GM21723 (cell line): ENCODE data around the gene HTR3A.

Source experiments
- ATAC-seq: cut with Tn5 transposase; IDR thresholded peaks from one replicate; pipeline ENCODE4 v1.9.1; 2021; ENCODE audit warnings: mild to moderate bottlenecking, moderate library complexity; ENCODE audit not compliant: unreplicated experiment

HTR3A gene

DNA sequence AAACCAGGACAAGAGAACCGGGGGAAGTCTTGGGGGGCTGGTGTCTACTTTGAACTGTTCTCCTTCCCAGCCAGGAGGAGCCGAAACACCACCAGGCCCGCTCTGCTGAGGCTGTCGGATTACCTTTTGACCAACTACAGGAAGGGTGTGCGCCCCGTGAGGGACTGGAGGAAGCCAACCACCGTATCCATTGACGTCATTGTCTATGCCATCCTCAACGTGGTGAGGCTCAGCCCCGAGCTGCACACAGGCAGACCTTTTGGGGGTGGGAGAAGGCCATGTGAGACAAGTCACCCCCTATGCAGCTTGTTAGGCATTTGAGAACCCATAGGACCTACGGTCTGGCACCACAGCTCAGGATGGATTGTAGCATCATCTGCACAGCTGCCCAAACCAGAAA is 2.8 kb downstream of the HTR3A start:
- ATAC-seq: no peak

DNA sequence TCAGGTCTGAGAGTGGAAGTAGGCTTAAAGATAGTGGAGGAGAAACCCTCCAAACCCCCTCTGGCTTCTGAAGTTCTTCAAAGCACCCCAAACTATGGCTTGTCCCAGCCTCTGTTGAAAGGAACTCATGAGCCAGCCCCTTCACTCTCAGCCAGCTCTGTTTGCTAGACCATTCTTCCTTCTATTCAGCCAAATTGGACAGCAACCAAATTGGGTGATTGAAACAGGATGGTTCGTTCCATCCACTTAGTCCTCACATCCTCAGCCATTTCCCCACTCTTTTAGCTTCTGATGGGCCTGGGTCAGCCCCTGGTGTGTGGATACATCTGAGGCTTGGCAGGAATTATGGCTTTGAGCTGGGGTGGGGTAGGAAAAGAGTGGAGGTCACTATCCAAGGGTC is 4.5 kb downstream of the HTR3A start:
- no peak for ATAC-seq

DNA sequence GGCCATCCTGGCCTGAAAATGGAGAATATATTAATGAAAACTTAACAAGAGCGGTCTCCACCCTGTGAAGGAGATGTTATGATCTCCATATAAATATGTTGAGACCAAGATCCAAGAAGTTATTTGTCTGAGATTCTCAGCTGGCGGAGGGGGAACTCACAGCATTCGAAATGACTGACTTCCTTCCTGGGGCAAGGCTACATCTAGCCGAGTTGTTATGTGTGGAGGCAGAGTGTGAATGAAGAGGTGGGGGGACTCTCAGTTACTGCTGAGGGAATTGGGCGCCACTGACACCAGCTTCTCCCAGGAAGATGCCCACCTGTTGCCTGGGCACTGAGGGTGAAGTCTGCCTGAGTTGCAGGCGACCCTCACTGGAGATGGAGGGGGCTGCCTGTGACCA is 5.9 kb downstream of the HTR3A start:
- no peak for ATAC-seq

DNA sequence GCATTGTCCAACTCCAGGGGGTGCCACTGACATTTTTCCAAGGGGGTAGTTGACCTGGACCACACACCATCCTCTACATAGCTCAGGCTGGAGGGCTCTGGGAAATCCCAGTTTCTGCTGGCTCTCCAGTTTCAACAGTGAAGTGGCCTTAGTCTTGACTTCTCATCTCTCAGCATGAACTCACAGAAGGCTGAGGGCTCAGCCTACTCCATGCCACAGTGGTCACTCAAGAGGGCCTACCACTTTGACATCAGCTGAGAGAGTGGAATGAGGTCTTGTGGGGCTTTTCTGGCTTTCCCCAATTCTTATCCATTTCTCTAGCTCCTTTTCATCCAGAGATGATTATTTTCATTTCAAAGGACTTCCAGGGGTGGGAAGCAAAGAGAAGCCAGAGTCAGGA is 7.4 kb downstream of the HTR3A start:
- ATAC-seq: no peak

DNA sequence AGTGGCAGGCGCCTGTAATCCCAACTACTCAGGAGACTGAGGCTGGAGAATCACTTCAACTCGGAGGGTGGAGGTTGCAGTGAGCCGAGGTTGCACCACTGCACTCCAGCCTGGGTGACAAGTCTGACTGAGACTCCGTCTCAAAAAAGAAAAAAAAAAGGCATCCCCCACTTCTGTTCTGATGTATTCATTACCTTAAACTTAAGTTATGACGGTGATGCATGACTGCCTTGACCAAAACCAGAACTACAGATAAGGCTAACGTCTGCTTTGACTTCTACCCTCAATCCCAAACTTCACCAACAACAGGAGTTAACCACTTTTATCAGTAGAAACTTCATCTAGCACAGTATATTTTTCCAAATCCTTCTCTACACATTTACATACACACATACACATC is 9.9 kb downstream of the HTR3A start:
- no peak for ATAC-seq

DNA sequence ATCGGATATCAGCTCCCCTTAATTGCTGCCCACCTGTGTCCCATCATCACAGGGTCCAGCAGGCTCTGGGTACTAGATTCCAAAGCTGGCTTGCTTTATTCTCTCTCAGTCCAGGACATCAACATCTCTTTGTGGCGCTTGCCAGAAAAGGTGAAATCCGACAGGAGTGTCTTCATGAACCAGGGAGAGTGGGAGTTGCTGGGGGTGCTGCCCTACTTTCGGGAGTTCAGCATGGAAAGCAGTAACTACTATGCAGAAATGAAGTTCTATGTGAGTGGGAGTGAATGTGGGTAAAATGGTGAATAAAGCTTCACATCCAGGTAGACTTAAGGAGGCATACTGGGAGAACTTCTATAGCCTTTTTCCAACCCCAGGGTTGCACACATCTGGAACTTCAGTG is 11.0 kb downstream of the HTR3A start:
- ATAC-seq: no peak

DNA sequence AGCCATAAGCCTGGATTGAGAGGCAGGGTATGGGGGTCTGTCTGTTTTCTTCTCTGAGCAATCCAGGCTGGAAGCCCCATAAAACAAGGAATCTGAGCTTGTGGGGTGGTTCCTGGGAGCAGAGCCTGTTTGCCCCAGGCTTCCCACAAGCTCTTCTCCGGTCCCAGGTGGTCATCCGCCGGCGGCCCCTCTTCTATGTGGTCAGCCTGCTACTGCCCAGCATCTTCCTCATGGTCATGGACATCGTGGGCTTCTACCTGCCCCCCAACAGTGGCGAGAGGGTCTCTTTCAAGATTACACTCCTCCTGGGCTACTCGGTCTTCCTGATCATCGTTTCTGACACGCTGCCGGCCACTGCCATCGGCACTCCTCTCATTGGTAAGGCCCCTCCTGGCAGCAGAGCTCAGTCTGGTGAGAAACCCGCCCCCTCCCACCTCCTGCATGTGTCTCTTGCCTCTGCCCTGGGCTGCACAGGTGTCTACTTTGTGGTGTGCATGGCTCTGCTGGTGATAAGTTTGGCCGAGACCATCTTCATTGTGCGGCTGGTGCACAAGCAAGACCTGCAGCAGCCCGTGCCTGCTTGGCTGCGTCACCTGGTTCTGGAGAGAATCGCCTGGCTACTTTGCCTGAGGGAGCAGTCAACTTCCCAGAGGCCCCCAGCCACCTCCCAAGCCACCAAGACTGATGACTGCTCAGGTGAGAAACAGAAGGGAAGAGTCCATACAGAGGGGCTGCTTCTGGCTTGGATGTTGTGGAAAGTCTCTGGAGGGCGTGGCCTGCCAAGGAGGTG is 11.6 kb downstream of the HTR3A start:
- ATAC-seq: no peak

DNA sequence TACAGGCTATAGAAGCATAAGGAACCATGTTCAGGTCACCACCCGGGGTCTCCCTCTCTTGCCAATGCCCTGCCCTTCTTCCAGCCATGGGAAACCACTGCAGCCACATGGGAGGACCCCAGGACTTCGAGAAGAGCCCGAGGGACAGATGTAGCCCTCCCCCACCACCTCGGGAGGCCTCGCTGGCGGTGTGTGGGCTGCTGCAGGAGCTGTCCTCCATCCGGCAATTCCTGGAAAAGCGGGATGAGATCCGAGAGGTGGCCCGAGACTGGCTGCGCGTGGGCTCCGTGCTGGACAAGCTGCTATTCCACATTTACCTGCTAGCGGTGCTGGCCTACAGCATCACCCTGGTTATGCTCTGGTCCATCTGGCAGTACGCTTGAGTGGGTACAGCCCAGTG is 14.5 kb downstream of the HTR3A start:
- no peak for ATAC-seq

DNA sequence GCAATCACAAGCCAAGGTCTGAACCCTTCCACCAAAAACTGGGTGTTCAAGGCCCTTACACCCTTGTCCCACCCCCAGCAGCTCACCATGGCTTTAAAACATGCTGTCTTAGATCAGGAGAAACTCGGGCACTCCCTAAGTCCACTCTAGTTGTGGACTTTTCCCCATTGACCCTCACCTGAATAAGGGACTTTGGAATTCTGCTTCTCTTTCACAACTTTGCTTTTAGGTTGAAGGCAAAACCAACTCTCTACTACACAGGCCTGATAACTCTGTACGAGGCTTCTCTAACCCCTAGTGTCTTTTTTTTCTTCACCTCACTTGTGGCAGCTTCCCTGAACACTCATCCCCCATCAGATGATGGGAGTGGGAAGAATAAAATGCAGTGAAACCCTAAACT is 15.0 kb downstream of the HTR3A start:
- no peak for ATAC-seq

DNA sequence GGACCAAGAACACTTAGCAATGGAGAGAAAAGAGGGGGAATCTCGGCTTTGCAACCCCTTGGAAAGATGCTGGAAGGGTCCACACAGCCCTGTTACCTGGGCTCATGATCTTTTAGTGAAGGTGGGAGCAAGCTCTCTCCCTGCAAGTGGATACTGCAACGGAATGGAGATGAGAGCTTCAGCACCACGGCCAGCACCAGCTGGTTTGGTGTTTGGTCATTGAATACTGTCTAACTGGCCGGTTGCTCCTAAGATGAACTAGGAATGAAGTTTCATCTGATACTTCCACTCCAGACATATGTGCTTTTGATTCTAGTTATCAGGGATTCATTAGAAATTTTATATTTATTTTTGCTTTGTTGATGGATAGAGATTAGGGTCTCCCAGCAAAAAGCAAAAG is 16.3 kb downstream of the HTR3A start:
- no peak for ATAC-seq

DNA sequence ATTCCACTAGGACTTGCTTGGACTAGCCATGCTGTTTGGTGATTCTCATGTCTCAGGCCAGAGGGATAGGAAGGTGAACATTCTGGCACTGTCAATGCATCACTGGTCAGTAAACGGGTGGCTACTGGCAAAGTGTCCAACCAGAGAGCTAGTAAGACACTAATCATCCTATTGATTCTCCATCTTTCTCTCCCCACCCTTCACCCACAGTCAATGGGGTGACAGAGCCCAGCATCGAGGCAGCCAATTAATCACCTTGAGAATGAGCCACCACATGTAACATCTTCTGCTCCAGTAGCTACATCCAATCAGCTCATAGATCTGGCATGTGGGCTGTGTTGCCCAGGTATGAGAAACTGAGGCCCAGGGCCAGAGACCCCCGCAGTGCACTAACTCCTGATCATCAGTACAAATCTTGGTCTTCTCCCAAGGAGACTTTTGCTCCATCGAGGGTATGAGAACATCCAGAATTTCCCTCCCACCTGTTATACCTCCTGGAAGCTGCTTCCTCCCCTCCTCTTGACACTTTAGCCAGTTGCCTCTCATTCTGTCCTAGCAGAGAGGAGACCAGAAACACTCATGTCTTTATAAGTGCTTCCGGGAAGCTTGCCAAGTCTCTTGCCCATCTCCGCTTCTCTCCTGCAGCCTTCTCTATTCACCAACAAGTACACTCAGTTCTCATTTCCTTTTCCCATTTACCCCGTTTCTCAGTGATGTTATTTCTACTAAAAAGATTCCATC is 17.0 kb downstream of the HTR3A start:
- ATAC-seq: no peak

DNA sequence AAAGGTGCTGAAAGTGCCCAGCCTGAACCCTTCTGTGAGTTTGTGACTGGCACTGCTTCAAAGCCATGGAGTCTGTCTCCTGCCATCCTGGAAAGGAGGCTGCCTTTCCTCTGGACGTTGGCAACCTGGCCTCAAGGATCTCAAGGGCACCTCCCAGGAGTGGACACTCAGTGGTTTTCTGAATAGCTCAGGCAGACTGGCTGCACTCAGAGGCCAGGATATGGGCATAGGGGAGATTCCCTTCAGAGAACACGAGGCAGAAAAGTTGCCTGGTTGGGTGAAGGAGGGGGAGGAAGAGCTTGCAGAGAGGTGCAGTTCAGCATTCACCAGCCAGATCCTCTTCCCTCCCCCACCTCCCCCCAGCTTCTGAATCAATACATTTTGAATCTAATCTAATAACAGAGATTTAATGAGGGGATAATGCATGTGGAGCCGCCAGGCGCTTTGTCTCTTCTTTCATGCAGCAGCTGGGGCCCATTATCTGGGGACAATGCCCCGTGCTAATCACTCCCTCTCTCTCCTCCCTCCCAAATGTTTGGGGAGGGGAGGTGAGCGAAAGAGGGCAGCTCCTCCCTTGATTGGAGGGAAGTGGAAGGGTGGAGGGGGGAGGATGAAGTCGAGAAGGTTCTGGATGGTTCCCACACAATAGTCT is 17.7 kb downstream of the HTR3A start:
- no peak for ATAC-seq

DNA sequence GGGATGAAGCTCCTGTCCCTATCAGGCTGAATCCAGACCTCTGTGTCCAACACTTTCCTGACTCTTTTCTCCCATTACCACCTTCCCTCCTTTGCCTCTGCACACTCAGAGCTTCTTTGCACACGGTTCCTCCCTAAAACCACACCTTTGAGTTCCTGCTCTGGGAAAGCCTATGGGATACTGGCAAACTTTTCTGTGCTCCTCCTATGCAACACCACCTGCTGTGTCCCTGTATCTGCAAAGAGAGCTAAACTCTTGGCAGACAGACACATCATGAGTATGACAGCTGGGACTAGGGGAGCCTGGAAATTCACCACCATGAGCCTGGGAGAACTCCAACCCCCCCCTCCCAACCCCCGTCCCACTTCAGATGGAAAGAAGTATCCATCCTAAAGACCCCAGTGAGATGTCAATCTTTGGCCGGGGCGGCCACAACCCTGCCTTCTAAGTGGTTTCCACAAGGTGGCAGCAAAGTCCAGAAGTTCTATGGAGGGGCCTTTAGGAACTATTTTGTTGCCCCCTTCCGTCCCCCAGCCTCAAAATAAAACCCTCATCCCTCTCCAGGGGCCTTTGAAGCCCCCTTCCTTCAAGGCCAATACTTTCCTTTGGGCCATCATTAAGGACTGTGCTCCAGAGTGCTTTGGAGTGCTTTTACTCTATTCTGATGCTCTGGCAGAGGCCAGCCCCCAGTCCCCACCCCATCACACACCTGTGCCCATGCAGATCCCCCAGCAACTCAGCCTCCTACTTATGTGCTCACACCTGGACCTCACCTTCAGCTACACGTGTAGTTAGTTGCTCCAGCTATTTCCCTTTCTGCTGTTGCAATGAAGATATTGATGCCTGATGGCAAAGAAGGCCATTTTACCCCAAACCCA is 19.4 kb downstream of the HTR3A start:
- ATAC-seq: no peak

DNA sequence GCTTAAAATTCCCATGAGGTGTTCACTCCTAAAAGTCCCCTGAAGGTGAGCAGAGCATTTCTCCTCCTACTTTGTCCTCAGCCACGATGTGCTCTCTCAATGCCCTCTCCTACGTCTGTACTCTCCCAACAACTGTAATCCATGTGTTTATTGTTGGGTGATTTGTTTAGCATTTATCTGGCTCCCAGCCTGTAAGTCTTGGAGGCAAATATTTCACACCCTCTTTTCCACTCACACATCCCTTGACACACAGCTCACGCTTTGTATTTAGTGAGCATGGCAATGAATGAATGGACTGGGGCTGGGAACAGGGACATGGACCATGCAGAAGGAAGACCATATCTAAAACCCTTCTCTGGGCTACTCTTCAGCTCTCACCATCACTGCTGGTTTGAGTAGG is 22.6 kb downstream of the HTR3A start:
- no peak for ATAC-seq

DNA sequence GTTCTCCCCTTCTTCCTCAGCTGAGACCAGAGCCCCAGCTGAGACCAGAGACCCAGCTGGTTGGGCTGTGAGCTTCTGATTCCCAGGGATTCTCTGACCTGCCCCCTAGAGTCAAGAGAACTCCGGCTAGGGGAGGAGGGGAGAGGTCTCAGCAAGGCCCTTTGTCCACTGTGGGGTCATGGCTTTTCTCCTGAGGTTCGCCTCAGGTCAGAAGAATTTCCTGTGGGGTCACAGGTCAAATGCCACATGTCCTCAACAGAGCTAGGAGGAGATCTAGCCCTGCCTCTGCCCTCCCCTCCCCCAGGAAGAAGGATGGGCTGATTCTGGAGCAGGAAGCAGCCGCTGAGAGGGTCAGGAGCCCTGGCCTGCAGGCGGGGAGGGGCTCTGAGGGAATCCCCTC is 23.7 kb downstream of the HTR3A start:
- ATAC-seq: no peak

DNA sequence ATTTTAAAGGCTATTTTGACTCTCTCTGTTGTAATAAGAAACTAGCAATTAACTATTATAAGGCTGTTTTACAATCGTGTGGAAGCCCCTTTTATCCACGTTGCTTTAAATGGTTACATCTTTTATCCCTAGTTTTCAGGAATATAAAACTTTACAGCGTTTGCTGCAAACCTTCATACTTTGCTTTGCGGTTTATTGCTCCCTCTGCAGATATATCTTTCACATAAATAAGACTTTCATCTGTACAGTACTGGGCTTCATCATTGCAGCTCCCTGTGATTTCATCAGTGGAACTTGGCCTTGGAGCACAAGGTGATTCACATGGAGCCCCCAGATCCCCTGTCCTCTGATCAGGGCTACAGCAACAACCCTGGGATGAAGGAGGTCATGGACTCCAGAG is 25.6 kb downstream of the HTR3A start:
- no peak for ATAC-seq

DNA sequence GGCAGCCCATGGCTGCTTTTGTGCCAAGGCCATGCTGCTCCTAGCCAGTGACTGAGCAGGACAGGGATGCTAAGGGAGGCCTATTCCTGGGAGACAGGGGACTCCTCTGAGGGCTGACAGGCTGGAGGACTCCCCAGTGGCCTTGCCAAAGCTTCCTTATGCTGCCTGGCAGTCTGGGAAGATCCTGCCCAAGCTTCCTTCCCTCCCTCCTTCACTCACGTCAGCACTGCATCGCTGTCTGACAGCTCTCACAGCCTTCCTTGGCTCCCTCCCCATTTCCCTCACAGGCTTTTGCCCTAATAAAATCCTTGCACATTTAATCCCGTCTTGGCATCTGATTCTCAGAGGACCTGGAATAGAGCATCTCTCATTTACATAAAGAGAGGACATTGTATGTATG is 26.5 kb downstream of the HTR3A start:
- ATAC-seq: no peak

DNA sequence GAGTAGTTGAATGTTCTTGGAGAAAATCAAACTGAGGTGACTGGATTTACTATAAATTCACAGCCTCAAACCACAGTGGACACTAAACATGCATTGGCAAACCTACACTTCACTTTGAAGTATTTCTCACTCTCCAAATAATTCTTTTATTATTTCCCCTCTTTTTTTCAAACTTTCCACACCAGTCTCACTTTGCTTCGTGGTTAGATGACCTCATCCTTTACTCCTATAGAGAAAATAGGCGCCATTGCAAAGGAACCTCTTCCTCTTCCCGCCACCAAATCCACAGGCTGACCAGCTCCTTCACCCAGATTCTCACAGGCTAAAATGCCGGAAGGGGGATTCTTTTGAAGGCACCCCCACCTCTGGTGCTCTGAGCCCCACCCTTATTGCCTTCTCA is 33.4 kb downstream of the HTR3A start:
- no peak for ATAC-seq

DNA sequence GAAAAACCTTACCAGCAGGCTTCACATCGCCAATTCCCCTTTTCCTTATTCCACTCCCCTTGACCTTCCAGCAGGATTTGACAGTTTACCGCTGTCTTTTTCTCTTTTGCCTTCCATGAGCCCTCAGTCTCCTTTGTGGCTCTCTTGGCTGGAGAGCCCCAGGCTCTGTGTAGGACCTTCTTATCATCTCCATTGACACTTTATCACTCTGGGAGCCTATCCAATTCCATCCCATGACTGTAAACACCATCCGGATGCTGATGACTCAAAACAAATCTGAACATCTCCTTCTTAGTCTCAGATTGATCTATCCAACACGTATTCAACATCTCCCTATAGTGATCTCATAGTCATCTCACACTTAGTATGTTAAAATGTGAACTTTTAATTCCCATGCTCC is 36.0 kb downstream of the HTR3A start:
- ATAC-seq: no peak

DNA sequence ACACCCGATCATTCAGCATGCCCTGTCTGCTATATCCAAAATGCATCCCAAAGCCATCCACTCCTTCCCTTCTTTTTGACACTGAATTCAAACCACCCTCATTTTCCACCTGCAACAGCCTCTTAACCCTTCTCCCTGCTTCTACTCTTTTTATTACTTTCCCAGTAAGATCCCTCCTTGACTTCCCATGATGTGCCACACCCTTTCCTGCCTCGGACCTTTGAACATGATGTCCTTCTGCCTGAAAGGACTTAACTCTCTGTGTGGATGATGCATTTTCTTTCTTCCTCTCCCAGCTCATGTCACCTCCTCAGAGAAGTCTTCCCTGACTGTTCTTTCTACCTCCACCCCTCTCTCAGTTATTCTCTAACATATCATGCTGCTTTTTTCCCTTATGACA is 36.5 kb downstream of the HTR3A start:
- no peak for ATAC-seq

DNA sequence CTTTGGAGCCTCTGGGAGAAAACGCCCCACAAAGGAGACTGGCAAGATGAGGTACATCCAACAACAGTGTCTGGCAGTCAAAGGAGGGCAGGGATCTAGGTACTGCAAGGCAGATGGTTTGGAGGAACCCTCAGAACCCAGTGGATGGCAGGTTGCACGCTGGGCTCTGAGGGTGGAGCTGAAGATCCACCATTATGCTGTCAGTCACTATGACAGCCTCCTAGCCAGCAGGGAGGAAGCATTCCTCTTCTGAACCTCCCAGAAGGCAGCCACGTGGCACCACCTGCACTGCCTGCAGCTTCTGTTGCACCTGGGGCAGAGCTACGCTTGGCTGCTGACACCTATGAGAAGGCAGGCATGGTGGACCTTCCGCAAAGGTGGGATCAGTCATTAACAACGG is 40.2 kb downstream of the HTR3A start:
- no peak for ATAC-seq
